HepG2 (cell line): ENCODE results near the gene EOGT. TPM values are rescaled to one million over a fixed set of nuclear protein-coding genes. Genes with fewer than 3 reads are reported as not detected.

ENCODE experiments used
- ATAC-seq: fragments of 200-7000 bp; cut with Tn5 transposase; 3 replicates; pipeline ENCODE4 v1.9.1; 2020; ENCODE audit warnings: mild to moderate bottlenecking, moderate library complexity
- BruUV-seq: library from RNA; stranded (reverse); fragments of 400-500 nt; replicated peaks from 2 replicates; lab custom pipeline; 2021; lab: Mats Ljungman, UMichigan
- CTCF ChIA-PET: fragments of 300-600 bp; formaldehyde crosslinking; extraction: SDS; loops from one replicate; lab custom pipeline; 2021; ENCODE audit warnings: low total read pairs, inconsistent platforms, low intra/inter-chr PET ratio; lab: Yijun Ruan, JAX
- POLR2A ChIA-PET: fragments of 350-600 bp; sonication (Branson Sonifier 250); formaldehyde crosslinking; loops from one replicate; lab custom pipeline; 2020; ENCODE audit warnings: antibody characterized with exemption, inconsistent platforms; lab: Yijun Ruan, JAX
- DNase-seq: peaks from one replicate; pipeline ENCODE4 v3.0.0-alpha.2; 2015; ENCODE audit warnings: low spot score
- FAIRE-seq: peaks from 3 replicates; lab custom pipeline; 2011; peaks lifted over from hg19 to GRCh38; lab: Jason Lieb, UNC
- H2AFZ ChIP-seq: one replicate; pipeline ENCODE4 v1.6.1; 2011; ENCODE audit warnings: low read length, inconsistent platforms
- H3K27ac ChIP-seq: fragments of 300-600 bp; 3 replicates; pipeline ENCODE4 v1.8.0; 2011; ENCODE audit warnings: mixed run types, mild to moderate bottlenecking, mixed read lengths, low read length, inconsistent platforms; ENCODE audit not compliant: insufficient read depth; ENCODE audit errors: extremely low read length
- H3K27me3 ChIP-seq, 2 experiments: fragments of 200-600 bp in 1 of 2; 2 replicates in 1 of 2; 3 replicates in 1 of 2; pipeline versions ENCODE4 v1.6.0 to v1.8.0; 2011; ENCODE audit warnings: low read length in 2 of 2, mild to moderate bottlenecking in 2 of 2, moderate library complexity in 2 of 2, inconsistent platforms in 1 of 2; ENCODE audit not compliant: insufficient read depth in 2 of 2, control insufficient read depth in 1 of 2
- H3K36me3 ChIP-seq, 2 experiments: fragments of 200-600 bp in 1 of 2; replicated peaks in 1 of 2; 2 replicates in 1 of 2; 3 replicates in 1 of 2; pipeline versions ENCODE4 v1.5.1 to v1.8.0; 2011; ENCODE audit warnings: low read length in 2 of 2, inconsistent platforms in 1 of 2; ENCODE audit not compliant: insufficient read depth in 2 of 2, control insufficient read depth in 1 of 2
- H3K4me1 ChIP-seq: 2 replicates; pipeline ENCODE4 v1.5.1; 2012; ENCODE audit warnings: low read length, inconsistent platforms; ENCODE audit not compliant: insufficient read depth
- H3K4me2 ChIP-seq: 2 replicates; pipeline ENCODE4 v1.6.0; 2011; ENCODE audit warnings: low read depth, low read length, inconsistent platforms
- H3K4me3 ChIP-seq, 3 experiments: fragments of 200-600 bp in 1 of 3; sonication (generic), shearing (Covaris generic) in 1 of 3; replicated peaks in 1 of 3; 2 replicates each; pipeline ENCODE4 v1.5.1; 2011 to 2016; ENCODE audit warnings: low read length in 3 of 3, inconsistent platforms in 2 of 3, low read depth in 2 of 3, mild to moderate bottlenecking in 2 of 3, control low read depth in 1 of 3, mixed read lengths in 1 of 3; ENCODE audit not compliant: insufficient read depth in 1 of 3
- H3K79me2 ChIP-seq: one replicate; pipeline ENCODE4 v1.6.1; 2011; ENCODE audit warnings: low read length, inconsistent platforms; ENCODE audit not compliant: insufficient read depth
- H3K9ac ChIP-seq: 2 replicates; pipeline ENCODE4 v1.6.0; 2011; ENCODE audit warnings: mild to moderate bottlenecking, low read depth, low read length, inconsistent platforms; ENCODE audit not compliant: insufficient read depth
- H3K9me3 ChIP-seq: 2 replicates; pipeline ENCODE4 v1.5.1; 2012; ENCODE audit warnings: mild to moderate bottlenecking, low read length
- H4K20me1 ChIP-seq: 2 replicates; pipeline ENCODE4 v1.6.0; 2011; ENCODE audit warnings: inconsistent platforms, mild to moderate bottlenecking, low read length, moderate library complexity; ENCODE audit not compliant: insufficient read depth
- AHDC1 ChIP-seq: sonication (generic); formaldehyde crosslinking; IDR thresholded peaks from 2 replicates; pipeline ENCODE4 v1.5.1; 2020; ENCODE audit warnings: mild to moderate bottlenecking, missing genetic modification reagents, borderline replicate concordance
- ATF2 ChIP-seq: sonication (generic); formaldehyde crosslinking; IDR thresholded peaks from 2 replicates; pipeline ENCODE4 v1.4.0; 2020; ENCODE audit warnings: missing genetic modification reagents
- FOXJ3 ChIP-seq: sonication (generic); formaldehyde crosslinking; IDR thresholded peaks from 2 replicates; pipeline ENCODE4 v1.4.0; 2020; ENCODE audit warnings: missing genetic modification reagents, mild to moderate bottlenecking, borderline replicate concordance
- FOXM1 ChIP-seq: sonication (generic); formaldehyde crosslinking; IDR thresholded peaks from 2 replicates; pipeline ENCODE4 v1.5.0; 2020; ENCODE audit warnings: missing genetic modification reagents
- PHF20 ChIP-seq: sonication (generic); formaldehyde crosslinking; IDR thresholded peaks from 2 replicates; pipeline ENCODE4 v1.5.0; 2020; ENCODE audit warnings: mild to moderate bottlenecking, missing genetic modification reagents
- PRMT3 ChIP-seq: sonication (generic); formaldehyde crosslinking; IDR thresholded peaks from 2 replicates; pipeline ENCODE4 v1.8.1; 2022; ENCODE audit warnings: low read depth, mild to moderate bottlenecking, moderate library complexity, missing genetic modification reagents, borderline replicate concordance
- SP4 ChIP-seq: sonication (generic); formaldehyde crosslinking; IDR thresholded peaks from 2 replicates; pipeline ENCODE4 v1.8.1; 2023; ENCODE audit warnings: mild to moderate bottlenecking, missing genetic modification reagents
- SRSF9 ChIP-seq: fragments of 200-400 bp; formaldehyde crosslinking; IDR thresholded peaks from 2 replicates; pipeline ENCODE4 v1.6.1; 2018; ENCODE audit warnings: borderline replicate concordance, mild to moderate bottlenecking, low read depth, low read length; ENCODE audit not compliant: insufficient read depth, poor library complexity, severe bottlenecking
- THAP9 ChIP-seq: sonication (generic); formaldehyde crosslinking; IDR thresholded peaks from 2 replicates; pipeline ENCODE4; 2020; ENCODE audit warnings: missing genetic modification reagents, mild to moderate bottlenecking, borderline replicate concordance
- ZNF670 ChIP-seq: sonication (generic); formaldehyde crosslinking; IDR thresholded peaks from 2 replicates; pipeline ENCODE4 v1.8.0; 2022; ENCODE audit warnings: mild to moderate bottlenecking, missing genetic modification reagents, borderline replicate concordance
- ZNF7 ChIP-seq: IDR thresholded peaks from 2 replicates; pipeline ENCODE4 v1.6.1; 2016; ENCODE audit warnings: missing biosample characterization, missing genetic modification reagents
- ZNF883 ChIP-seq: sonication (generic); formaldehyde crosslinking; IDR thresholded peaks from 2 replicates; pipeline ENCODE4 v1.5.1; 2020; ENCODE audit warnings: mild to moderate bottlenecking, missing genetic modification reagents; ENCODE audit errors: not compliant biosample characterization
- WGBS: methylation state at CpG from one replicate; pipeline ENCODE4 v1.1.6; 2017; ENCODE audit warnings: low lambda C conversion rate; 5-methylcytosine and 5-hydroxymethylcytosine counted together
- in situ Hi-C: cut with HindIII; loops from 2 replicates; pipeline ENCODE4 v1.10.0; 2017; ENCODE audit warnings: low pct_unique_long_range_greater_than_20kb; ENCODE audit not compliant: extremely low pct_ligation_motif_present
- intact Hi-C: fragments of 100-400 bp; cut with micrococcal nuclease; formaldehyde crosslinking; loops from one replicate; pipeline ENCODE4 v1.10.0; 2022; ENCODE audit not compliant: unreplicated experiment
- polyA plus RNA-seq, 8 experiments: library from polyadenylated mRNA; depleted of rRNA in 3 of 8; stranded (reverse) in 7 of 8; unstranded in 1 of 8; fragments of >200 nt; fragmentation: Illumina TruSeq in 4 of 8; extraction: Trizol in 4 of 8; gene quantifications; 2 replicates each; pipeline versions ENCODE4 v1.2.1 to v1.2.3, GENCODE V29; 2011 to 2016; ENCODE audit warnings: low read depth in 4 of 8, missing spikeins in 1 of 8, mixed read lengths in 1 of 8; ENCODE audit not compliant: insufficient read depth in 1 of 8
- total RNA-seq, 5 experiments: library from RNA; depleted of rRNA; stranded (reverse); fragments of >200 nt; fragmentation: Illumina TruSeq; extraction: Trizol; gene quantifications; 2 replicates each; pipeline ENCODE4 v1.2.3, GENCODE V29; 2016; ENCODE audit warnings: low read depth in 1 of 5
- TF ChIP-seq, protein P1 (sequence below): fragments of 450-650 bp; IDR thresholded peaks from 2 replicates; pipeline ENCODE4 v1.6.1; 2017

The EOGT gene
- total and polyA plus RNA-seq, 2 of the 13 experiments (the other 11 are each of a cell fraction or from before 2014, with no cell fraction given): 4.5 to 18.6 TPM

DNA sequence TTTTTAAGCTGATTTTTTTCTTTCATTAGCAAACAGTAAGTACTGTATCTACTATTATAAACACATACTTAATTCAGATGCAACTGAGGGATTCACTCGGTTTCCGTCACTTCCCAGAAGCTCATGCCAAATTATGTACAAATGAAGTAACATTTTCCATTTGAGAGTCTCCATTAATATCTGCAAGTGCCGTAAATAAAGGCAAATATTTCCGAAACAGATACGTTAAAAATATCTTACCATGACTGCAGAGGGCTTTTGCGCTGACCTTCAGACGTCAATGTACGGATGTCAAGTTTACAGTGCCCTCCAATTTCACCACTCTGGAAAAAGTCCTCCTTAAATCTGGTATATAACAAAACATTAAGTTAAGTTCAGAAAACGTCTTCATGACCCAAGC lies 9.3 kb downstream of the EOGT start:
- FAIRE-seq: no peak
- Histone ChIP-seq H3K4me1 (no peaks in the 10 kb centered on the region), H3K9me3 (no peaks in the 10 kb centered on the region), H3K4me2 (no peak overlapping the region), H3K9ac (no peak overlapping the region), H2AFZ (no peak overlapping the region), H3K36me3 (peaks cover 3 to 5% of the 10 kb centered on the region in 2 experiments), H3K79me2 (no peaks in the 10 kb centered on the region), H3K4me3 (no peak overlapping the region), H3K27ac (no peak overlapping the region), H3K27me3 (no peaks in the 10 kb centered on the region; a peak in 1 of 5 replicates), H4K20me1 (no peaks in the 10 kb centered on the region)
- ChIA-PET CTCF (no interaction called here), POLR2A (no interaction called here)
- in situ Hi-C loops: no loop called here
- WGBS: 98% methylated on average over 9 of the region's 9 CpGs
- intact Hi-C loops: no loop called here
- DNase-seq: no peak
- BruUV-seq: no TSS peak
- ATAC-seq: no peak
- no peak for TF ChIP-seq AHDC1 (CRISPR knock-in tag)
- TF ChIP-seq SRSF9: no peak
- TF ChIP-seq FOXM1 (CRISPR knock-in tag): no peak
- TF ChIP-seq ZNF883 (CRISPR knock-in tag): no peak
- no peak for TF ChIP-seq SP4
- TF ChIP-seq ATF2 (CRISPR knock-in tag): no peak
- TF ChIP-seq, protein P1, sequence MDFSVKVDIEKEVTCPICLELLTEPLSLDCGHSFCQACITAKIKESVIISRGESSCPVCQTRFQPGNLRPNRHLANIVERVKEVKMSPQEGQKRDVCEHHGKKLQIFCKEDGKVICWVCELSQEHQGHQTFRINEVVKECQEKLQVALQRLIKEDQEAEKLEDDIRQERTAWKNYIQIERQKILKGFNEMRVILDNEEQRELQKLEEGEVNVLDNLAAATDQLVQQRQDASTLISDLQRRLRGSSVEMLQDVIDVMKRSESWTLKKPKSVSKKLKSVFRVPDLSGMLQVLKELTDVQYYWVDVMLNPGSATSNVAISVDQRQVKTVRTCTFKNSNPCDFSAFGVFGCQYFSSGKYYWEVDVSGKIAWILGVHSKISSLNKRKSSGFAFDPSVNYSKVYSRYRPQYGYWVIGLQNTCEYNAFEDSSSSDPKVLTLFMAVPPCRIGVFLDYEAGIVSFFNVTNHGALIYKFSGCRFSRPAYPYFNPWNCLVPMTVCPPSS: no peak
- no peak for TF ChIP-seq PRMT3 (CRISPR knock-in tag)
- no peak for TF ChIP-seq ZNF670 (CRISPR knock-in tag)
- no peak for TF ChIP-seq PHF20 (CRISPR knock-in tag)
- no peak for TF ChIP-seq THAP9 (CRISPR knock-in tag)
- no peak for TF ChIP-seq FOXJ3 (CRISPR knock-in tag)
- no peak for TF ChIP-seq ZNF7 (CRISPR knock-in tag)
